ENCODE results near the gene PWP2. TPM values are rescaled to one million over a fixed set of nuclear protein-coding genes. Genes with fewer than 3 reads are reported as not detected.

The PWP2 gene
- total and polyA plus RNA-seq, 9 donors, result 1.1 to 13.3 (median 5.5) TPM; not detected in 1

Other genes starting within 250 kb of the PWP2 start
- gene AGPAT3, start 242.2 kb upstream of the PWP2 start, total RNA-seq, result 19.2 TPM
- 10 to 100 TPM; 23.3 to 32.2 (median 28.2) TPM for gene AGPAT3, start 242.2 kb upstream of the PWP2 start, polyA plus RNA-seq (ENCODE audit: insufficient read depth in 1 of 8, insufficient read length in 8 of 8, low replicate concordance in 1 of 8)
- gene TRAPPC10, start 95.1 kb upstream of the PWP2 start, total RNA-seq, result 12.0 TPM
- 10 to 100 TPM in 6 of 8 donors, 1 to 10 TPM in 2; 9.9 to 16.7 (median 12.1) TPM for gene TRAPPC10, start 95.1 kb upstream of the PWP2 start, polyA plus RNA-seq (ENCODE audit: insufficient read depth in 1 of 8, insufficient read length in 8 of 8, low replicate concordance in 1 of 8)
- gene GATD3, start 26.3 kb downstream of the PWP2 start, total RNA-seq, result 10.4 TPM
- gene GATD3, start 26.3 kb downstream of the PWP2 start, polyA plus RNA-seq (ENCODE audit: insufficient read depth in 1 of 8, insufficient read length in 8 of 8, low replicate concordance in 1 of 8), result 10 to 100 TPM; 19.7 to 77.1 (median 34.2) TPM
- 1.9 TPM for gene ICOSLG, start 133.5 kb downstream of the PWP2 start, total RNA-seq
- gene ICOSLG, start 133.5 kb downstream of the PWP2 start, polyA plus RNA-seq (ENCODE audit: insufficient read depth in 1 of 8, insufficient read length in 8 of 8, low replicate concordance in 1 of 8), result 10 to 100 TPM in 2 of 8 donors, 1 to 10 TPM in 6; 4.9 to 10.8 (median 8.4) TPM
- not detected for gene DNMT3L, start 154.5 kb downstream of the PWP2 start, total RNA-seq
- not detected for gene DNMT3L, start 154.5 kb downstream of the PWP2 start, polyA plus RNA-seq (ENCODE audit: insufficient read depth in 1 of 8, insufficient read length in 8 of 8, low replicate concordance in 1 of 8)
- 0.04 TPM for gene AIRE, start 178.5 kb downstream of the PWP2 start, total RNA-seq
- gene AIRE, start 178.5 kb downstream of the PWP2 start, polyA plus RNA-seq (ENCODE audit: insufficient read depth in 1 of 8, insufficient read length in 8 of 8, low replicate concordance in 1 of 8), result under 1 TPM in 7 of 8 donors, not detected in 1; 0.04 to 0.72 (median 0.12) TPM
- 51.9 TPM for gene PFKL, start 192.7 kb downstream of the PWP2 start, total RNA-seq
- gene PFKL, start 192.7 kb downstream of the PWP2 start, polyA plus RNA-seq (ENCODE audit: insufficient read depth in 1 of 8, insufficient read length in 8 of 8, low replicate concordance in 1 of 8), result 10 to 100 TPM; 51.6 to 84.4 (median 66.0) TPM
- 15.9 TPM for gene CFAP410, start 232.0 kb downstream of the PWP2 start, total RNA-seq
- 10 to 100 TPM; 17.5 to 23.9 (median 20.2) TPM for gene CFAP410, start 232.0 kb downstream of the PWP2 start, polyA plus RNA-seq (ENCODE audit: insufficient read depth in 1 of 8, insufficient read length in 8 of 8, low replicate concordance in 1 of 8)
- gene TRPM2, start 246.2 kb downstream of the PWP2 start, total RNA-seq, result 0.89 TPM
- gene TRPM2, start 246.2 kb downstream of the PWP2 start, polyA plus RNA-seq (ENCODE audit: insufficient read depth in 1 of 8, insufficient read length in 8 of 8, low replicate concordance in 1 of 8), result 1 to 10 TPM; 1.3 to 1.9 (median 1.5) TPM

Data from muscle of leg (tissue), 9 donors.